ENCODE measurements around the gene LIMK1. TPM values are rescaled to one million over a fixed set of nuclear protein-coding genes. Genes with fewer than 3 reads are reported as not detected.

LIMK1 gene
- total and polyA plus RNA-seq, 4 donors = 0.63 to 4.1 (median 3.4) TPM

GRCh38 chr7:74126220-74126880 lies 42.7 kb downstream of the LIMK1 start (continued):
- no peak for TF ChIP-seq CTCF (IDR thresholded peaks at IDR 0.05; ENCODE audit: low read depth, low read length, missing input control)

GRCh38 chr7:74129887-74130286 lies 46.3 kb downstream of the LIMK1 start:
- Histone ChIP-seq H3K9me3 (ENCODE audit: control insufficient read depth in 4 of 4, low read length in 3 of 4) (no peaks in the 10 kb centered on the region), H3K27me3 (ENCODE audit: control insufficient read depth in 4 of 4, insufficient read depth in 4 of 4, low read length in 3 of 4) (no peaks in the 10 kb centered on the region), H3K9ac (ENCODE audit: low read depth in 1 of 2, low read length in 2 of 2) (no peak overlapping the region), H3K36me3 (ENCODE audit: control insufficient read depth in 4 of 4, insufficient read depth in 3 of 4, low read depth in 1 of 4, low read length in 3 of 4) (no peaks in the 10 kb centered on the region), H3K27ac (ENCODE audit: low read depth in 1 of 2, low read length in 2 of 2) (no peak overlapping the region), H3K4me1 (ENCODE audit: control insufficient read depth in 4 of 4, insufficient read depth in 4 of 4, low read length in 3 of 4) (no peaks in the 10 kb centered on the region), H3K4me3 (ENCODE audit: low read depth in 1 of 3, low read length in 3 of 3) (no peak overlapping the region)
- 65% methylated on average over 2 of the region's 2 CpGs for WGBS
- TF ChIP-seq CTCF (IDR thresholded peaks at IDR 0.05; ENCODE audit: low read depth, low read length, missing input control) (no peak), RXRA (IDR thresholded peaks at IDR 0.05) (no peak), HNF4G (IDR thresholded peaks at IDR 0.05) (no peak), RAD21 (IDR thresholded peaks at IDR 0.05) (no peak), NR2F2 (IDR thresholded peaks at IDR 0.05) (no peak), SP1 (IDR thresholded peaks at IDR 0.05) (no peak), FOXA1 (IDR thresholded peaks at IDR 0.05) (no peak), EGR1 (IDR thresholded peaks at IDR 0.05; ENCODE audit: low read depth in 2 of 2) (no peak), REST (IDR thresholded peaks at IDR 0.05) (no peak), HNF4A (conservative IDR thresholded peaks at IDR 0.05) (no peak), JUND (IDR thresholded peaks at IDR 0.05) (no peak), FOXA2 (IDR thresholded peaks at IDR 0.05) (no peak), MAX (IDR thresholded peaks at IDR 0.05) (no peak), TAF1 (conservative IDR thresholded peaks at IDR 0.05) (no peak), GABPA (IDR thresholded peaks at IDR 0.05 in 1 of 2, conservative IDR thresholded peaks at IDR 0.05 in 1 of 2) (no peak), YY1 (IDR thresholded peaks at IDR 0.05) (no peak), ZBTB33 (IDR thresholded peaks at IDR 0.05) (no peak)
- no peak for DNase-seq (ENCODE audit: low spot score)

Data from liver (tissue), 9 donors.